Left kidney (tissue), 8 donors: Measurements from ENCODE around the gene MPC2. TPM values are rescaled to one million over a fixed set of nuclear protein-coding genes. Genes with fewer than 3 reads are reported as not detected.

Experiments used
- DNase-seq: peaks from one replicate; pipeline ENCODE4 v3.0.0-alpha.2; 2013
- long read RNA-seq, 8 donors: transcript quantifications; one replicate each; lab custom pipeline, GENCODE V29; 2026
- polyA plus RNA-seq: library from polyadenylated mRNA; unstranded; fragments of 120-200 nt; gene quantifications from one replicate; pipeline ENCODE4 v1.2.1, GENCODE V29; 2013; ENCODE audit not compliant: insufficient read length

MPC2 gene
- 178 TPM for polyA plus RNA-seq
- long read RNA-seq, donor 1, transcript MPC2-202 (5 exons, 2,177 nt), result major isoform, 155 of 207 reads
- long read RNA-seq, donor 1, partial matches to known transcripts, result 52 of 207 reads
- long read RNA-seq, donor 1, other reads (novel, unspliced or antisense), result 0 of 207 reads
- long read RNA-seq, donor 2, transcript MPC2-202 (5 exons, 2,177 nt), result major isoform, 140 of 248 reads
- long read RNA-seq, donor 2, partial matches to known transcripts, result 98 of 248 reads
- long read RNA-seq, donor 2, other reads (novel, unspliced or antisense), result 10 of 248 reads
- long read RNA-seq, donor 3, transcript MPC2-202 (5 exons, 2,177 nt), result major isoform, 125 of 221 reads
- long read RNA-seq, donor 3, partial matches to known transcripts, result 96 of 221 reads
- long read RNA-seq, donor 3, other reads (novel, unspliced or antisense), result 0 of 221 reads
- long read RNA-seq, donor 4, transcript MPC2-202 (5 exons, 2,177 nt), result major isoform, 32 of 72 reads
- long read RNA-seq, donor 4, partial matches to known transcripts, result 40 of 72 reads
- long read RNA-seq, donor 4, other reads (novel, unspliced or antisense), result 0 of 72 reads
- long read RNA-seq, donor 5, transcript MPC2-202 (5 exons, 2,177 nt), result major isoform, 295 of 404 reads
- long read RNA-seq, donor 5, partial matches to known transcripts, result 109 of 404 reads
- long read RNA-seq, donor 5, other reads (novel, unspliced or antisense), result 0 of 404 reads
- long read RNA-seq, donor 6, transcript MPC2-202 (5 exons, 2,177 nt), result major isoform, 186 of 252 reads
- long read RNA-seq, donor 6, partial matches to known transcripts, result 66 of 252 reads
- long read RNA-seq, donor 6, other reads (novel, unspliced or antisense), result 0 of 252 reads
- long read RNA-seq, donor 7, transcript MPC2-202 (5 exons, 2,177 nt), result major isoform, 227 of 430 reads
- long read RNA-seq, donor 7, partial matches to known transcripts, result 198 of 430 reads
- long read RNA-seq, donor 7, other reads (novel, unspliced or antisense), result 5 of 430 reads
- long read RNA-seq, donor 8, transcript MPC2-202 (5 exons, 2,177 nt), result major isoform, 80 of 130 reads
- long read RNA-seq, donor 8, partial matches to known transcripts, result 50 of 130 reads
- long read RNA-seq, donor 8, other reads (novel, unspliced or antisense), result 0 of 130 reads

DNA sequence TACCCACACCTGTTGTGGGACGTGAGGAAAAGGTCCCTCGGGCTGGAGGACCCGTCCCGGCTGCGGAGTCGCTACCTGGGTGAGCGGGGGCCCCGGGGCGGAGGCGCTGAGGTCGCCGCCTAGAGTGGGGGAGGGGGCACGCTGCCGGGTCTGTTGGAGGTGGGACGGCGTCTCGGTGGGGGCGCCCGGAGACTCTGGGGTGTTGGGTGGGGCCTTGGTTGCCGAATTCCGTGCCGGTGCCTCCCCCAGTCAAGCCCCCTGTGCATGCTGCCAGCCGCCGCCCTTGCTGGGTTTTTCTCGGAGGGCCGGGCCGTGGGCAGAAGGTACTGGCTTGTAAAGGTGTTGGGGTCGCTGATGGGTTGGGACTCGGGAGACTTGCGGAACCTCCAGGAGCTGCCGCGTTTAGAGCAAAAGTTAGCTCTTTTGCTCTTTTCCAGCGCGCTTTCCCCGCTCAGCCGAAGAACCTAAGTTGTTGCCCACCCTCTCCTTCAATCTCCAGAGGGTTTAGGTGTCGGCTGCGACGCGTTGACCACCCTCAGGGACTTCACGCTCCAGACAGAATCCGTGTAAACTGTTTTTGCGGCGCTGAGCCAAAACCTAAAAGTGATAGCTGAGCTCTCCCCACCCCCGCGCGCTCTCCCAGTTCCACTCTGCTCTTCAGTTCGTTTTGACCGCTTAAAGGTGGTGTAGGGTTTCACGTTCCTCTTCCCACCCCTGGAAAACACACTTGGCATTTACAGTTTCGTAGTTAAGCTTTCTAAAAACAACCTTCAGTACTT lies at the start of gene MPC2:
Gene MPC2, minus strand, starts transcription at position 143 of the 779 bp plus-strand sequence. CDS start 1,231 bp downstream, outside the sequence.
- peak; percentile 83 for DNase-seq

DNA sequence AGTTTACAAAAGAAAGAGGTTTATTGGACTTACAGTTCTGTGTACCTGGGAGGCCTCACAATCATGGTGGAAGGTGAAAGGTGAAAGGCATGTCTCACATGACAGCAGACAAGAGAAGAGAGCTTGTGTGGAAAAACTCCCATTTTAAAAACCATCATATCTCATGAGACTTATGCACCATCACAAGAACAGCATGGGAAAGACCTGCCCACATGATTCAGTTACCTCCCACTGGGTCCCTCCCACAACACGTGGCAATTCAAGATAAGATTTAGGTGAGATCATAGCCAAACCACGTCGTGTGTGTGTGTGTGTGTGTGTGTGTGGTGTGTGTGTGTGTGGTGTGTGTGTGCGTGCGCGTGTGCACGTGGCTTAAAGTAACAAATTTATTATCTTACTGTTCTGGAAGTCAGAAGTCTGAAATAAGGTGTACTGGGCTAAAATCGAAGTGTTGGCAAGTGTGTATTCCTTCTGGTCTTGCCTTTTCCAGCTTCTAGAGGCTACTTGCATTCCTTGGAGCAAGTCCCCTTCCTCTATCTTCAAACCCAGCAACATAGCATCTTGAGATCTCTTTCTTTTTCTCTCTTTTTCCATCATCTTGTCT lies 48.1 kb upstream of the MPC2 start:
- DNase-seq, result no peak

DNA sequence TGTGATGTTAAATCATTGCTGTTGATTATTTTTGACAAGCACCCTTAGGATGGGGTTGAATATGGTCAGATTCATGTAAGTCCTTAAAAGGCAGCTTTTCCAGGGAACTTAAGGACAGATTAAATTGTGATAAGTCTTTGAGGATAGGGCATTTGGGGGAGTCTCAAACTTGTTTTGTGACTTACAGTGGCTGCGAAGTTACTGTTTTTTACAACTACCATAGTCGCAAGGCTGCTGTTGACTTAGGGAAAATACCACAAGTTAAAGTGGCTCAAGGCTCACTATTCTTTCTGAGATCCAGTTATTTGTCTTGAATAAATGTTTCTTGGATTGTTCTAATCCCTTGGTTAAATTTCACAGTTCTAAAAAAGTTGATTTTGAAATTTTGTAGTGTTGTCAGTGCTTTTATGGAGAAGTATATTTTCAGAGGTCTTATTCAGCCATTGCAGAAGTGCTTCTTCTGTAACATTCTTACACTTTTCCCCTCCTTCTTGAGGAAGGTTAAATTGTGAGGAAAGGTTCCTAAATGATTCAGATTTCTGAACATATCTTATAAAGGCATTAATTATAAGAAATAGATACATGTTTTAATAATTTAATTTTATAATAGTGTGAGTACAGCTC lies 47.0 kb upstream of the MPC2 start:
- DNase-seq, result no peak

DNA sequence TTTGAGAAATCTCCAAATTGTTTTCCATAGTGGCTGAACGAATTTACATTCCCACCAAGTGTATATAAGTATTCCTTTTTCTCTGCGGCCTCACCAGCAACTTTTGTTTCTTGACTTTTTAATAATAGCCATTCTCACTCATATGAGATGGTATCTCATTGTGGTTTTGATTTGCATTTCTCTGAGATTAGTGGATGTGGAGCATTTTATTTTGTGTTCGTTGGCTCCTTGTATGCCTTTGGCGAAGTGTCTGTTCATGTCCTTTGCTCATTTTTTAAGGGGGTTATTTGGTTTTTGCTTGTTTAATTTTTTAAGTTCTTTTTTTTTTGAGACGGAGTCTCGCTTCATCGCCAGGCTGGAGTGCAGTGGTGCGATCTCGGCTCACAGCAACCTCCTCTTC lies 45.1 kb upstream of the MPC2 start:
- no peak for DNase-seq

GRCh38 chr1:167977245-167977644 lies 40.4 kb upstream of the MPC2 start:
- no peak for DNase-seq

GRCh38 chr1:167974698-167975097 lies 37.8 kb upstream of the MPC2 start:
- DNase-seq, result no peak

DNA sequence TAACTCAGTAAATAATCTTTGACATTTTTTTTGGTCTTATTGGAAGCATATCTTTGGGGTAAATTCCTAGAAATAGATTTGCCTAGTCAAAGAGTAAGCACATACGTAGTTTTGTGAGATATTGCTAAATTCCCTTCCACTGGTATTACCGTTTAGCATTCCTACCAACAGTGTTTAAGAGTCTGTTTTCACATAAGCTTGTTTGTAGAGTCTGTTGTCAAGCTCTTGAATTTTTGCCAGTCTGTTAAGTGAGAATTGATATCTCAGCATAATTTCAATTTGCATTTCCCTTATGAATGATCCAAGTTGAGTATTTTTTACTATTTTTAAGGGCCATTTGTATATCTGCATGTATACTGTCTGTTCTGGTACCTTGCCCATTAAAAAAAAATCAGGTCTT lies 37.0 kb upstream of the MPC2 start:
- DNase-seq, result no peak

DNA sequence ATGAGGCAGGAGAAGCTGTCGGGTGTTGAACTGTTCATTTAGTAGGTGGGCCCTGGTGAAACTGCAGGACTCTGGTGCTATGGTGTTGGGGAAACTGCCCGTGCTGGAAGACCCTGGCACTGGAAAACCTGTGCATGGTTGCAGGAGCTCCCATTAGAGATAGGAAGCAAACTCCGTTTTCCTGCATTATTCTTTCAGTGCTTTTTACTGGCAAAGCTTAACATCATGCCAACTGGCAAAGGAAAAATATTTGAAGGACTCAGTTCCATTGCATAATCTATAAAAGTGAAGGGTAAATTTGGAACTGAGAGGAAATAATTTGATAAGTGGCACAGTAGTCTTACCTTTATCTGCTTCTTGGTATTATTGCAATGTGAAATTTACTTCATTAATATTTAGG lies 31.7 kb upstream of the MPC2 start:
- DNase-seq, result no peak

DNA sequence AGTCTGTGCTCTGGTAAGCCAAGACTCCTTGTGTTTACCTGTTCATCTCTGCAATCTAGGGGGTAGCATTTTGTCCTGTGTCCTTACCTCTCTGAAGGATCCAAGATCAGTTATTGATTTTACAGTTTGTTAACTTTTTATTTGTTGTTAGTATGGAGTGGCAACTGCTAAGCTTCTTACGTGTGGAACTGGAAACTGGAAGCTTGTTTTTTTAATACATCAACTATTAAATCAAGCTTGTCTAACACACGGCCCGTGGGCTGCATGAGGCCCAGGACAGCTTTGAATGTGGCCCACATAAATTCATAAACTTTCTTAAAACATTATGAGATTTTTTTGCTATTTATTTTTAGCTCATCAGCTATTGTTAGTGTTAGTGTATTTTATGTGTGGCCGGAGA lies 29.2 kb upstream of the MPC2 start:
- no peak for DNase-seq

- DNase-seq, result no peak
These were observed 27.8 kb upstream of the MPC2 start for GRCh38 chr1:167964646-167965045.

GRCh38 chr1:167957710-167958109 lies 20.8 kb upstream of the MPC2 start:
- no peak for DNase-seq

GRCh38 chr1:167955915-167956314 lies 19.0 kb upstream of the MPC2 start:
- DNase-seq, result no peak

- DNase-seq, result no peak
These were observed 13.7 kb upstream of the MPC2 start for GRCh38 chr1:167950569-167950968.

DNA sequence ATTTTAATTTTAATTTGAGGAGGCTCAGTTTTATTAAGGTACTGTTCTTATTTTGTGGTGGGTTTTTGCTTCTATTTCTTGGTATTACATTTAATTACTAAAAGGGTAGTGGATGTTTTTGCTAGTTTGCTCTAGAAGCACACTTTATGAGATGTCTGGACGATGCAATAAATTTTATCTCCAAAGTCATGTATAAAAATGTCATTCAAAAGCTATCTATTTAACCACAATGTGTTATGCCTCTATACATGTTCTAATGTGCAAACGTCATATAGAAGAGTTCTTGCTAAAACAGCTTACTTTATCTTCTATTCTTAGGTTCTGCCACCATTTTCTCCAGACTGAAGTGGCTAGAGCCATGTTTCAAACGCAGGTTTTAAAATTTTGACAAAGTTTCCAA lies 12.9 kb upstream of the MPC2 start:
- no peak for DNase-seq

GRCh38 chr1:167947733-167948132 lies 10.9 kb upstream of the MPC2 start:
- DNase-seq, result no peak

DNA sequence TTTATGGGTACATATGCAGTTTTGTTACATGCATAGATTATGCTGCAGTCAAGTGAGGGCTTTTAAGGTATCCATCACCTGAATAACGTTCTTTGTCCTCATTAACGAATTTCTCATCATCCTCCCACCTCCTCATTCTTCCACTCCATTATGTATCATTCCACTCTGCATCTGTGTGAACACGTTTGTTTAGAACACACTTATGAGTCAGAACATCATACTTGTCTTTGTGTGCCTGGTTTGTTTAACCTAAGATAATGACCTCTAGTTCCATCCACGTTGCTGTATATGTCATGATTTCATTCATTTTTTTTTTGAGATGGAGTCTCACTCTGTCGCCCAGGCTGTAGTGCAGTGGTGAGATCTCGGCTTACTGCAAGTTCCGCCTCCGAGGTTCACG lies 6.7 kb upstream of the MPC2 start:
- DNase-seq, result no peak

DNA sequence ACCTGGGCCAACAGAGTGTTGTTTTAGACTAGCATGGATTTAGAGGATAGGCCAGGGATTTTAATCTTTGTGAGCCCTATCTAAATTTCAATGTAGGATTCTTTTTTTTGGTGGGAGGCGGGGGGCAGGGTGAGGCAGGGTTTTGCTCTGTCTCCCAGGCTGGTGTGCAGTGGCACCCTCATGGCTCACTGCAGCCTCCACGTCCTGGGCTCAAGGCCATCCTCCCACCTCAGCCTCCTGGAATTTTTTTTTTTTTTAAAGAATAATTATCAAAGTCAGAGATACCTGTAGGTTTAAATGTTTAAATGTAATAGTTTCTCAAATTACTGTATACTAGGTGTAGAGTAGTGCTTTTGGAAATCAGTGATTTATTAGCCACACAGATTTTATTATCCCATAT lies 3.4 kb upstream of the MPC2 start:
- no peak for DNase-seq

DNA sequence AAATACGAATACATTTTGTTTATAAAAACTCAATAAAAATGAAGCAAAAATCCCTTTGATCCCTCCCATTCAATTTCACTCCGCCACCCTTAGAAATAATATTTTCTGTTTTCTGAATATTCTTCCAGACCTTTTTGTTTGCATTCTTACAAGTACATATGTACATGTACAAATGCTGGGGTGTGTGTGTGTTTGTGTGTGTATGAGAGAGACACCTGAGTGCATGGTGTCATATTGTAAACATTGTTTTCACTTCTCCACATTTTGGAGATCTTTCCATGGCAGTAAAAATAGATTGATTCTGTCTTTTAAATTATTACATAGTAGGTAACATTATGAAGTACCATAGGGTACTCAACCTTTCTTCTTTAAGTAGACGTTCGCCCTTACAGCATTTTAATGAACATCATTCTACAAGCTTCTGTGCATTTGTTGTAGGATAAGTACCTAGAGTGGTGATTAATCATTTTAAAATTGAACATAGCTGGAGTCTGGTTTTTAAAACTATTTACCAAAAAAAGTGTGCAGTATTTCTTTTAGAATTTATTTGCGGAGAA lies 1.3 kb upstream of the MPC2 start:
- no peak for DNase-seq

DNA sequence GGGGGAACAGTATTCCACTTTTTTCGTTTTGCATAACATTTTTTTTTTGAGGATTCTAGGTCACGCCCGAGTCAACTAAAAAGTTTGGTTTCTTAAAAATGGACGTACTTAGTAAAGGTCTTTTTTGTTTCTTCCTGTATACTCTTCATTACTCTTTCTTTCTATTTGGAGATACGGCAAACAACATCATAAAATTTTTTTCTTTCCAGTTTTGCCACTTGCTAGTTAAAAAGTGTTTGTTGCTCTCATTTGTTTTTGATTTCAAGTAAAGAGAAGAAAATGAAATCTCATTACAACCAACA lies 788 bp upstream of the MPC2 start:
- DNase-seq, result no peak

GRCh38 chr1:167936068-167936929 lies 573 bp downstream of the MPC2 start, which contains the start of gene DCAF6:
Gene DCAF6 (plus strand): TSS chr1:167936683. CDS start chr1:167936912, 229 bp downstream.
- DNase-seq, result peak; percentile 99
